AG04449 (cell line): ENCODE results near the gene TP53I3.
"Not testable (repeated sequence)": the region's sequence is repeated elsewhere in the genome, so short reads cannot be mapped to it uniquely, and the experiment has no call there.

Experiments
- CTCF ChIA-PET: fragments of 350-600 bp; formaldehyde crosslinking; extraction: SDS; loops from one replicate; lab custom pipeline; 2021; ENCODE audit warnings: antibody characterized with exemption; lab: Yijun Ruan, JAX
- POLR2A ChIA-PET: fragments of 400-600, 350-600 bp; formaldehyde crosslinking; extraction: SDS; loops from one replicate; lab custom pipeline; 2020; ENCODE audit warnings: antibody characterized with exemption, inconsistent platforms; lab: Yijun Ruan, JAX
- DNase-seq: peaks from one replicate; pipeline ENCODE4 v3.0.0-alpha.2; 2010; ENCODE audit warnings: low read depth, low spot score
- H3K4me3 ChIP-seq: 2 replicates; pipeline ENCODE4 v1.5.1; 2011; ENCODE audit warnings: low read depth, mild to moderate bottlenecking, control low read depth, low read length
- TF ChIP-seq, protein P1 (sequence below): IDR thresholded peaks from one replicate; pipeline ENCODE4 v1.5.1; 2011; ENCODE audit warnings: mild to moderate bottlenecking, moderate library complexity, low read length, control low read depth, inconsistent platforms; ENCODE audit not compliant: insufficient read depth; ENCODE audit errors: missing control alignments

TP53I3 gene

DNA sequence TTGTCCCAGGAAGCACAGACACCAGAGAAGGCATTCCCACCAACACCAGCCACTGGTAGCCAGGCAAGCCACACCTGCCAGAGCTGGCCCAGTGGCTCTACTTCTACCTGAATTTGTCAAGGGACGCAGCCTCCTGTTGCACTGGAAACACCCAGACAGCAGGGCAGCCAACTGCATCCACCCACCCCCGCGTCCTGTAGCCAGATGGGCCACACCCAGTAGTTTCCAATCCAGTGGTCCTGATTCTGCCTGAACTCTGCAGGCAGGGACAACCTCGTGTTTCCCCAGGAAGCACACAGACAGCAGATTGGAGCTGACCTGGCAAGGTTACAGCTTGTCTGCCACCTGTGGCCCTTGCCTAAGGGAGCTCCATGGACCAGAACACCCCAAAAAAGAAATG lies 20.3 kb upstream of the TP53I3 start:
- no peak for DNase-seq
- CTCF ChIA-PET: interaction anchor here (1.1 kb wide), 1 partner anchor 21 kb away, joined by 3 read pairs; no protein-coding TSS in a partner anchor

DNA sequence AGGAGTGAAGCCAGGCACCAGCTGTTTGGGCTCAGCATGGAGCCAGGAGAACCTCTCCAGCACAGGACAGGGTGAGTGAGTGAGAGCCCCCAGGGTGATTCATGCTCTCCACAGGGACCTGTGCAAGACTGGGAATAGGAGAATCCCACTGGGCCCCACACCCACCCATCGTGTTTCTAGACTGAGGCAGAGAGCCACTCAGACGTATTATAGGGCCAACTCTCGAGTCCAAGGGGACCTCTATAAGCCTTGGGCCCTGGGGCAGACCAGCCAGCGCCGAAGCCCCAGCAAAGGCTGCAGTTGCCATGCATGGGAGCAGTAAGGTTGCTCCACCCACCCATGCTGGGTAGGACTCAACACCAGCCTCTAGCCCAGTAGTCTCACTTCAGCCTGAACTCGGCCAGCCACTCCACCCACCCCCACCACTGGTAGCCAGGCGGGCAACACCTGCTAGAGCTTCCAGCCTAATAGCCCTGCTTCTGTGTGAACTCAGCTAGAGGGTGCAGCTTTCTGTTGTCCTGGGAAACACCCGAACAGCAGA lies 19.5 kb upstream of the TP53I3 start:
- no peak for DNase-seq
- ChIA-PET POLR2A (no interaction called here), CTCF (interaction anchor here (1.2 kb wide), 1 partner anchor 19 kb away, joined by 5 read pairs; the partner anchor contains the start of gene TP53I3)
- TF ChIP-seq, protein P1, sequence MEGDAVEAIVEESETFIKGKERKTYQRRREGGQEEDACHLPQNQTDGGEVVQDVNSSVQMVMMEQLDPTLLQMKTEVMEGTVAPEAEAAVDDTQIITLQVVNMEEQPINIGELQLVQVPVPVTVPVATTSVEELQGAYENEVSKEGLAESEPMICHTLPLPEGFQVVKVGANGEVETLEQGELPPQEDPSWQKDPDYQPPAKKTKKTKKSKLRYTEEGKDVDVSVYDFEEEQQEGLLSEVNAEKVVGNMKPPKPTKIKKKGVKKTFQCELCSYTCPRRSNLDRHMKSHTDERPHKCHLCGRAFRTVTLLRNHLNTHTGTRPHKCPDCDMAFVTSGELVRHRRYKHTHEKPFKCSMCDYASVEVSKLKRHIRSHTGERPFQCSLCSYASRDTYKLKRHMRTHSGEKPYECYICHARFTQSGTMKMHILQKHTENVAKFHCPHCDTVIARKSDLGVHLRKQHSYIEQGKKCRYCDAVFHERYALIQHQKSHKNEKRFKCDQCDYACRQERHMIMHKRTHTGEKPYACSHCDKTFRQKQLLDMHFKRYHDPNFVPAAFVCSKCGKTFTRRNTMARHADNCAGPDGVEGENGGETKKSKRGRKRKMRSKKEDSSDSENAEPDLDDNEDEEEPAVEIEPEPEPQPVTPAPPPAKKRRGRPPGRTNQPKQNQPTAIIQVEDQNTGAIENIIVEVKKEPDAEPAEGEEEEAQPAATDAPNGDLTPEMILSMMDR: no peak
- no peak overlapping the region for H3K4me3 ChIP-seq

More for the DNA sequence above, 20.3 kb upstream of the TP53I3 start:
- POLR2A ChIA-PET: interaction anchor here (1.1 kb wide), 1 partner anchor 21 kb away, joined by 3 read pairs; the partner anchor contains the start of gene TP53I3
- no peak overlapping the region for H3K4me3 ChIP-seq
- TF ChIP-seq, protein P1: no peak

- no peak overlapping the region for H3K4me3 ChIP-seq
- no peak for DNase-seq
- TF ChIP-seq, protein P1: no peak
- POLR2A ChIA-PET: interaction anchor here (1.2 kb wide), 1 partner anchor 18 kb away, joined by 3 read pairs; the partner anchor contains the start of gene TP53I3
- CTCF ChIA-PET: interaction anchor here (1.3 kb wide), 1 partner anchor 19 kb away, joined by 3 read pairs; no protein-coding TSS in a partner anchor
These were observed 18.0 kb upstream of the TP53I3 start for GRCh38 chr2:24102677-24103076.

GRCh38 chr2:24101992-24102391 lies 17.4 kb upstream of the TP53I3 start:
- TF ChIP-seq, protein P1: no peak
- no peak overlapping the region for H3K4me3 ChIP-seq
- ChIA-PET POLR2A (interaction anchor here (1.2 kb wide), 1 partner anchor 17 kb away, joined by 3 read pairs; the partner anchor contains the start of gene TP53I3), CTCF (no interaction called here)
- DNase-seq: no peak

DNA sequence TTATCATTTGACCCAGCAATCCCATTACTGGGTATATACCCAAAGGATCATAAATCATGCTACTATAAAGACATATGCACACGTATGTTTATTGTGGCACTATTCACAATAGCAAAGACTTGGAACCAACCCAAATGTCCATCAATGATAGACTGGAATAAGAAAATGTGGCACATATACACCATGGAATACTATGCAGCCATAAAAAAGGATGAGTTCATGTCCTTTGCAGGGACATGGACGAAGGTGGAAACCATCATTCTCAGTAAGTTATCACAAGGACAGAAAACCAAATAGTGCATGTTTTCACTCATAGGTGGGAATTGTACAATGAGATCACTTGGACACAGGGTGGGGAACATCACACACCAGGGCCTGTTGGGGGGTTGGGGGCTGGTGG lies 16.1 kb upstream of the TP53I3 start:
- DNase-seq, POLR2A ChIA-PET, CTCF ChIA-PET, H3K4me3 ChIP-seq: not testable (repeated sequence)

DNA sequence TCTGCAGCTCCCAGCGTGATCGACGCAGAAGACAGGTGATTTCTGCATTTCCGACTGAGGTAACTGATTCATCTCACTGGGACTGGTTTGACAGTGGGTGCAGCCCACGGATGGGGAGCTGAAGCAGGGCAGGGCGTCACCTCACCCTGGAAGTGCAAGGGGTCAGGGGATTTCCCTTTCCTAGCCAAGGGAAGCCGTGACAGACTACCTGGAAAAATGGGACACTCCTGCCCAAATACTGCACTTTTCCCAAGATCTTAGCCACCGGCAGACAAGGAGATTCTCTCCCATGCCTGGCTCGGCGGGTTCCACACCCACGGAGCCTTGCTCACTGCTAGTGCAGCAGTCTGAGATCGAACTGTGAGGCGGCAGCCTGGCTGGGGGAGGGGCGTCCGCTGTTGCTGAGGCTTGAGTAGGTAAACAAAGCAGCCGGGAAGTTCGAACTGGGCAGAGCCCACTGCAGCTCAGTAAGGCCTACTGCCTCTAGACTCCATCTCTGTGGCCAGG lies 10.6 kb upstream of the TP53I3 start:
- CTCF ChIA-PET: interaction anchor here (2.0 kb wide), 1 partner anchor 11 kb away, joined by 8 read pairs; the partner anchor contains the start of gene TP53I3
- DNase-seq, POLR2A ChIA-PET, H3K4me3 ChIP-seq: not testable (repeated sequence)

DNA sequence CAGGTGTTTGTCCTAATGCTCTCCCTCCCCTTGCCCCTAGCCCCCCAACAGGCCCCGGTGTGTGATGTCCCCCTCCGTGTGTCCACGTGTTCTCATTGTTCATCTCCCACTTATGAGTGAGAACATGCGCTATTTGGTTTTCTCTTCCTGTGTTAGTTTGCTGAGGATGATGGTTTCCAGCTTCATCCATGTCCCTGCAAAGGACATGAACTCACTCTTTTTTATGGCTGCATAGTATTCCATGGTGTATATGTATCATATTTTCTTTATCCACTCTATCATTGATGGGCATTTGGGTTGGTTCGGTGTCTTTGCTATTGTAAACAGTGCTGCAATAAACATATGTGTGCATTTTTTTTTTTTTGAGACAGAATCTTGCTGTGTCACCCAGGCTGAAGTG lies 8.6 kb upstream of the TP53I3 start:
- H3K4me3 ChIP-seq, CTCF ChIA-PET, DNase-seq, POLR2A ChIA-PET: not testable (repeated sequence)
